Fibroblast of mammary gland (primary cell): ENCODE data around the gene MATK.

Source experiments
- DNase-seq: peaks from one replicate; pipeline ENCODE4 v3.0.0-alpha.2; 2010; ENCODE audit warnings: low read depth
- H3K4me3 ChIP-seq: 2 replicates; pipeline ENCODE4 v1.5.1; 2011; ENCODE audit warnings: low read depth, mild to moderate bottlenecking, low read length, moderate library complexity; ENCODE audit not compliant: control insufficient read depth
- CTCF ChIP-seq: conservative IDR thresholded peaks from 2 replicates; pipeline ENCODE4 v1.5.1; 2011; ENCODE audit warnings: low read depth, low read length, inconsistent platforms; ENCODE audit not compliant: control insufficient read depth, insufficient read depth

The MATK gene

GRCh38 chr19:3803114-3803888 is 17.1 kb upstream of the MATK start:
- TF ChIP-seq CTCF: no peak
- no peak overlapping the region for H3K4me3 ChIP-seq
- no peak for DNase-seq

GRCh38 chr19:3801412-3802096 is 15.4 kb upstream of the MATK start:
- peak; percentile 21 for TF ChIP-seq CTCF
- no peak for DNase-seq
- no peak overlapping the region for H3K4me3 ChIP-seq

- no peak overlapping the region for H3K4me3 ChIP-seq
- TF ChIP-seq CTCF: no peak
- no peak for DNase-seq
Observed at GRCh38 chr19:3800996-3801395, 14.8 kb upstream of the MATK start.

- TF ChIP-seq CTCF: no peak
- H3K4me3 ChIP-seq: no peak overlapping the region
- no peak for DNase-seq
Observed at GRCh38 chr19:3798137-3798536, 12.0 kb upstream of the MATK start.

GRCh38 chr19:3796358-3796757 is 10.2 kb upstream of the MATK start:
- no peak for DNase-seq
- no peak overlapping the region for H3K4me3 ChIP-seq
- TF ChIP-seq CTCF: no peak

- no peak for TF ChIP-seq CTCF
- H3K4me3 ChIP-seq: no peak overlapping the region
- DNase-seq: no peak
Observed at GRCh38 chr19:3793799-3794198, 7.6 kb upstream of the MATK start.
